Measurements from ENCODE around the gene DIPK1A.

The DIPK1A gene

DNA sequence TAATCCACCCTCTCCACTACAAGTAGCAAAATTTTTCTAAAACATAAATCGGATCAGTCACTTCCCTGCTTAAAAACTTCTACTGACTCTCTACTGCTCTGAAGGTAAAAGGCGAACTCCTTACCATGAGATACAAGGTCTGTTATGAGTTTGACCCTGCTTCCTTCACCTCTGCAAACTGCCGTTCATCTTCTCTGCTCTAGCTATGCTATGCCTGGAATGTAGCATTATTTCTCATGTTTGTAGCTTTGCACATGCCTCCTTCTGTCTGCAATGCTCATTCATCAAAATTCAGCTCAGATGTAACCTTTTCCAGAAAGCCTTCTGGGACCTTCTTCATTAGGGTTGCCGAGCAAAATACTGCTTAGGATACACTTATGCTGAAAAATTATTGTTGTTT lies 98.7 kb downstream of the DIPK1A start:
- no peak for DNase-seq
- Histone ChIP-seq H3K36me3 (no peaks in the 10 kb centered on the region), H3K27me3 (ENCODE audit: insufficient read depth, low read depth, severe bottlenecking) (no peaks in the 10 kb centered on the region), H3K9me3 (ENCODE audit: severe bottlenecking) (no peaks in the 10 kb centered on the region), H3K27ac (no peak overlapping the region), H3K4me3 (ENCODE audit: low read depth, low read length) (no peak overlapping the region)
- TF ChIP-seq, protein P1, sequence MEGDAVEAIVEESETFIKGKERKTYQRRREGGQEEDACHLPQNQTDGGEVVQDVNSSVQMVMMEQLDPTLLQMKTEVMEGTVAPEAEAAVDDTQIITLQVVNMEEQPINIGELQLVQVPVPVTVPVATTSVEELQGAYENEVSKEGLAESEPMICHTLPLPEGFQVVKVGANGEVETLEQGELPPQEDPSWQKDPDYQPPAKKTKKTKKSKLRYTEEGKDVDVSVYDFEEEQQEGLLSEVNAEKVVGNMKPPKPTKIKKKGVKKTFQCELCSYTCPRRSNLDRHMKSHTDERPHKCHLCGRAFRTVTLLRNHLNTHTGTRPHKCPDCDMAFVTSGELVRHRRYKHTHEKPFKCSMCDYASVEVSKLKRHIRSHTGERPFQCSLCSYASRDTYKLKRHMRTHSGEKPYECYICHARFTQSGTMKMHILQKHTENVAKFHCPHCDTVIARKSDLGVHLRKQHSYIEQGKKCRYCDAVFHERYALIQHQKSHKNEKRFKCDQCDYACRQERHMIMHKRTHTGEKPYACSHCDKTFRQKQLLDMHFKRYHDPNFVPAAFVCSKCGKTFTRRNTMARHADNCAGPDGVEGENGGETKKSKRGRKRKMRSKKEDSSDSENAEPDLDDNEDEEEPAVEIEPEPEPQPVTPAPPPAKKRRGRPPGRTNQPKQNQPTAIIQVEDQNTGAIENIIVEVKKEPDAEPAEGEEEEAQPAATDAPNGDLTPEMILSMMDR (IDR thresholded peaks at IDR 0.05; ENCODE audit: low read depth, low read length) = no peak

DNA sequence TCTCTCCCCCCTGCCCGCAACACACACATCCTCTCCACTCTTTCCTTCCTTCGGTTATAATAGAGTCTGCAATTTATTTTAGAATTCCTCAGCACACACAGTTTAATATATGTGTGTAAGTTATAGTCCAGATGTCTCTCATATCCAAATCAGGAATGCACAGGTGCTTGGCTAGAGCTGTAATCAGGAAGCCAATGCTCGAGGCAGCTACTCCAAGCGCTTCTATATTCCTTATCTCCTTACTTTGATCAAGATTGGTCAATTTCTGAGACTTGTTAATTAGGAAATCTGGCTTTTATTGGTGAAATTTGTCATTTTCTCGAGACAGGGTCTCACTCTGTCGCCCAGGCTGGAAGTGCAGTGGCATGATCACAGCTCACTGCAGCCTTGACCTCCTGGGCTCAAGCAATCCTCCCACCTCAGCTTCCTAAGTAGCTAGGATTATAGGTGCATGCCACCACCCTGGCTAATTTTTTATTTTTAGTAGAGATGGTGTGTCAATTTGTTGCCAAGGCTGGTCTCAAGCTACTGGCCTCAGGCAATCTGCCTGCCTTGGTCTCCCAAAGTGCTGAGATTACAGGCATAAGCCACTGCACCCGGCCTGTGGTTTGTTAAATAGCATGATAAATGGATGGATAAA lies 101.7 kb downstream of the DIPK1A start:
- H3K9me3 ChIP-seq (ENCODE audit: severe bottlenecking) = no peaks in the 10 kb centered on the region
- DNase-seq = no peak
- no peak overlapping the region for H3K27ac ChIP-seq
- H3K27me3 ChIP-seq (ENCODE audit: insufficient read depth, low read depth, severe bottlenecking) = no peaks in the 10 kb centered on the region
- no peaks in the 10 kb centered on the region for H3K36me3 ChIP-seq
- H3K4me3 ChIP-seq (ENCODE audit: low read depth, low read length) = no peak overlapping the region
- TF ChIP-seq, protein P1 (IDR thresholded peaks at IDR 0.05; ENCODE audit: low read depth, low read length) = no peak

DNA sequence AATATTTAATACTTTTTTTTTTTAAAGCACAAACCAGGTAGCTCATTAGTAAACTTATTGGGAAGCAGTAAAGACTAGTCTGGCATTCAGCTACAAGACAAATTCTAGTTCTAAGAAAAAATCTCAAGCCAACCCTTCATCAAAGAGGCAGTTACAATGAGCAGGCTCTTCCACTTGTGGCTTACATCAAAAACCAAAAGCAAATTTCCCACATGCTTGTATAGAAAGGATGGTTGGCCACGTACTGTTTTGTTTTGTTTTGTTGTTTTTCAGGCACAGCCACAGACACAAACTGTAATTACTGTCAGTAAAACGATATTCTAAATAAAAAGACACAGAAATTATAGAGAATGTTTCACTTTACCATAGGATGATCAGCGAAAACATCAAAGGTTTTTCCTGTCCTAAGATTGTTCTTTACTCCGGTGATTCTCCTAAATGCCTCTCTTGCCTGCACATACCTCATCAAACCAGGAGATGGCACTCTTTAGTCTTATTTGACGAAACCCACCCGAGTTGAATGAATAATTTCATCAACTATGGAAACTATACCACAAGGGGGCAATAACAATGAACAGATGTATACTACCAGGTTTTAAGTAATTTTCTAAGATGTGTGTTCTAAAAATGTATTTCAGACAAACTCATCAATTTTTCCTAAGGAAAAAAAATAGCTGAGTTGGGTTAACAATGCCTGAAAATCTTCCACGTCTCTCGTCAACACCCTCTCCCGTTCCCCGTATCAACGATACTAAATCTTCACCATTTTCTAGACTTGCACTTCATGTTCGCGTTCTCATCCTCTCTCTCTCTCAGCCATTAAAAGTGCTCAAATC lies 102.5 kb downstream of the DIPK1A start:
- TF ChIP-seq, protein P1 (IDR thresholded peaks at IDR 0.05; ENCODE audit: low read depth, low read length) = peak; percentile 63
- Histone ChIP-seq H3K27ac (no peak overlapping the region), H3K4me3 (ENCODE audit: low read depth, low read length) (no peak overlapping the region), H3K9me3 (ENCODE audit: severe bottlenecking) (no peaks in the 10 kb centered on the region), H3K36me3 (no peaks in the 10 kb centered on the region), H3K27me3 (ENCODE audit: insufficient read depth, low read depth, severe bottlenecking) (no peaks in the 10 kb centered on the region)
- peak; percentile 48 for DNase-seq

DNA sequence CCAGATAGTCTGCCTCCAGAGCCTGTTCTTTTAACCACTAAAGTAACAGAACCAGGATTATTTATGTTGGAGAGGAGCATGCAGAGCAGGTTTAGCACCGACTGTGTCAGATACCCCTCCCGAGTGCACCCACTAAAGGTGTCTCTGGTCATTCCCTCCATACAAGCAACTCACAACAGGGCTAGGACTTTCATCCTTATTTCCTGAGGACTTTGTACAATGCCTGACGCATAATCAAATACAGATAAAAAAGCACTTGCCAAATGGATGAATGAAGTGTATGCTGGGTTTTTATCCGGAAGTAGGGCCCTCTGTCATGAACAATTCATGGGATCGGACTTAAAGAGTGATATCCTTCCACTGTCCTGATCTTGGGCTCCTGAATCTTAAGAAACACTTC lies 103.4 kb downstream of the DIPK1A start:
- no peak for DNase-seq
- Histone ChIP-seq H3K9me3 (ENCODE audit: severe bottlenecking) (no peaks in the 10 kb centered on the region), H3K27ac (no peak overlapping the region), H3K36me3 (no peaks in the 10 kb centered on the region), H3K27me3 (ENCODE audit: insufficient read depth, low read depth, severe bottlenecking) (no peaks in the 10 kb centered on the region), H3K4me3 (ENCODE audit: low read depth, low read length) (no peak overlapping the region)
- TF ChIP-seq, protein P1 (IDR thresholded peaks at IDR 0.05; ENCODE audit: low read depth, low read length) = no peak

DNA sequence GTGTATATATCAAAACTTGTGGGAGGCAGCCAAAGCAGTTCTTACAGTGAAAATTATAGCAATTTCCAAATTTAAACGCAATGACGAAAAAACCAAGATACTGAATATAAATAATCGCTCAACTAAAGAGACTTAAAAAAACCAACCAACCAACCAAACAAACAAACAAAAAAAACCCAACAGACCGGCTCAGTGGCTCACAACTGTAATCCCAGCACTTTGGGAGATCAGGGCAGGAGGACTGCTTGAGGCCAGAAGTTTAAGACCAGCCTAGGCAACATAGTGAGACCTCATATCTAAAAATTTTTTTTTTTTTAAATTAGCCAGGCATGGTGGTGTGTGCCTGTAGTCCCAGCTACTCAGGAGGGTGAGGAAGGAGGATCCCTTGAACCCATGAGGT lies 106.0 kb downstream of the DIPK1A start:
- TF ChIP-seq, protein P1 (IDR thresholded peaks at IDR 0.05; ENCODE audit: low read depth, low read length) = no peak
- H3K9me3 ChIP-seq (ENCODE audit: severe bottlenecking) = no peaks in the 10 kb centered on the region
- no peak for DNase-seq
- no peaks in the 10 kb centered on the region for H3K27me3 ChIP-seq (ENCODE audit: insufficient read depth, low read depth, severe bottlenecking)
- no peak overlapping the region for H3K4me3 ChIP-seq (ENCODE audit: low read depth, low read length)
- no peak overlapping the region for H3K27ac ChIP-seq
- no peaks in the 10 kb centered on the region for H3K36me3 ChIP-seq
